Stimulated activated CD4-positive, alpha-beta T cell treated with anti-CD3 and anti-CD28 coated beads, Interleukin-2, amount 100 ng/mL, for 48 hours (primary cell): Measurements from ENCODE around the gene ZBTB32.
"Not testable (repeated sequence)": the region's sequence is repeated elsewhere in the genome, so short reads cannot be mapped to it uniquely, and the experiment has no call there.

Source experiments
- DNase-seq, 2 donors: peaks; one replicate each; pipeline ENCODE4 v3.0.0-alpha.2; 2020

The ZBTB32 gene

GRCh38 chr19:35720648-35721047 is 16.3 kb downstream of the ZBTB32 start:
- DNase-seq, result no peak

- no peak for DNase-seq
Observed at GRCh38 chr19:35721374-35721773, 17.0 kb downstream of the ZBTB32 start.

DNA sequence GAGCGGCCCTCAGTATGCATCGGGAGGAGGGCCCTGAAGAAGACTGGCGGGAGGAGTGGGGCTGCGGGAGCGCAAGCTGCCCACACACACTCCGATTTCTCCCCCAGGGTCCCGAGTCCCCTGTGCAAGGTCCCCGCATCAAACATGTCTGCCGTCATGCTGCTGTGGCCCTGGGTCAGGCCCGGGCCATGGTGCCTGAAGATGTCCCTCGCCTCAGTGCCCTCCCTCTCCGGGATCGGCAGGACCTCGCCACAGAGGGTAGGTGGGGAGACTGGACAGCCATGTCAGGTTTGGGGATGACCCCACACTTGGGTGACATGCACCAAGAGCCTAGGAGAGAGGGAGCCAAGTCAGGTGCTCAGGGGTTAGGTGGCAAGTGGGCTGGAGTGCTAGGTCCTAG is 18.1 kb downstream of the ZBTB32 start:
- no peak for DNase-seq

GRCh38 chr19:35722897-35723296 is 18.5 kb downstream of the ZBTB32 start:
- no peak for DNase-seq

DNA sequence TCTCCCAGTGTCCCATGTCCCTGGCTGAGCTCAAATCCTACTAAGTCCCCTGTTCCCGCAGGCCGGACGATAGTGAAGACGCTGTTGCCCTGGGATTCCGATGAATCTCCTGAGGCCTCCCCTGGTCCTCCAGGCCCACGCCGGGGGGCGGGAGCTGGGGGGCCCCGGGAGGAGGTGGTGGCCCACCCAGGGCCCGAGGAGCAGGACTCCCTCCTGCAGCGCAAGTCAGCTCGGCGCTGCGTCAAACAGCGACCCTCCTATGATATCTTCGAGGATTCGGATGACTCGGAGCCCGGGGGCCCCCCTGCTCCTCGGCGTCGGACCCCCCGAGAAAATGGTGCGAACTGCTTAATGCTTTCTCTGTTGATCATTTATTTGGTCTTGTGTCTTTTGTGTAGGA is 19.3 kb downstream of the ZBTB32 start:
- no peak for DNase-seq

DNA sequence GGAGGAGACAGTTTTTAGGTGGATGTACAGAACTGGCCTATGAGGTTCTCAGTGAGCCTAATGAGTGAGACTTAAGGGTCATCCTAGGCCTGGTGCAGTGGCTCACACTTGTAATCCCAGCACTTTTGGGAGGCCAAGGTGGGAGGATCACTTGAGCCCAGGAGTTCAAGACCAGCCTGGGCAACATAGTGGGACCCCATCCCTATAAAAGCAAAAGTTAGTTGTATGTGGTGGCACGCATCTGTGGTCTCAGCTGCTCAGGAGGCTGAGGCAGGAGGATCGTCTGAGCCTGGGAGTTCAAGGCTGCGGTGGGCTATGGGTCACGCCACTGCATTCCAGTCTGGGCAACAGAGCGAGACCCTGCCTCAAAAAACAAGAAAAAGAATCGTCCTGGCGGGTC is 19.8 kb downstream of the ZBTB32 start:
- not testable (repeated sequence) for DNase-seq

GRCh38 chr19:35724560-35724959 is 20.2 kb downstream of the ZBTB32 start:
- DNase-seq, result no peak

- no peak for DNase-seq
Observed at GRCh38 chr19:35725216-35725861, 21.0 kb downstream of the ZBTB32 start.

DNA sequence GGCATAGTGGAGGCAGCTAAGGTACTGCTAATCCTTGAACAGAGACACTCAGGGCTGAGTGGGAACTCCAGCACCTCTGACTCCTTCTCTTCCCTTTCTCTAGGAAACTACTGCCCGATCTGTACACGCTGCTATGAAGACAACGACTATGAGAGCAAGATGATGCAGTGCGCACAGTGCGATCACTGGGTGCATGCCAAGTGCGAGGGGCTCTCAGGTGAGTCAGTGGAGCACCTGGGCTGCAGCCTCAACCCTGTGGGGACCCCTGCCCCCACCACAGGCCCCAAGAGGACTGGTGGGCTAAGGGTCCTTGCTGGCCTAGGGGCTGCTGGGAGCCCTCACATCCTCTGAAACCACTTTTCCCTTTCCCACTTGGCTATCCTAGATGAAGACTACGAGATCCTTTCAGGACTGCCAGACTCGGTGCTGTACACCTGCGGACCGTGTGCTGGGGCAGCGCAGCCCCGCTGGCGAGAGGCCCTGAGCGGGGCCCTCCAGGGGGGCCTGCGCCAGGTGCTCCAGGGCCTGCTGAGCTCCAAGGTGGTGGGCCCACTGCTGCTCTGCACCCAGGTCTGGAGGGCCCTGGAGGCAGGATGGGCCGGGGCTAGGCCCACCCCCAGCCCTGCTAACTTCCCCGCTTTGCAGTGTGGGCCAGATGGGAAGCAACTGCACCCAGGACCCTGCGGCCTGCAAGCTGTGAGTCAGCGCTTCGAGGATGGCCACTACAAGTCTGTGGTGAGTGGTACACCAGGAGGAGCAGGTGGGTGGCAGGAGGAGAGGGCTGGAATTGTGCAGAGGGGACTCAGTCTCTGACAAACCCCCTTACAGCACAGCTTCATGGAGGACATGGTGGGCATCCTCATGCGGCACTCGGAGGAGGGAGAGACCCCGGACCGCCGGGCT is 22.9 kb downstream of the ZBTB32 start:
- DNase-seq, result no peak

- DNase-seq, result no peak
Observed at GRCh38 chr19:35727956-35728706, 23.8 kb downstream of the ZBTB32 start.

GRCh38 chr19:35729021-35729420 is 24.7 kb downstream of the ZBTB32 start:
- no peak for DNase-seq

- DNase-seq, result no peak
Observed at GRCh38 chr19:35729763-35730162, 25.4 kb downstream of the ZBTB32 start.

- DNase-seq, result no peak
Observed at GRCh38 chr19:35730326-35730725, 26.0 kb downstream of the ZBTB32 start.

DNA sequence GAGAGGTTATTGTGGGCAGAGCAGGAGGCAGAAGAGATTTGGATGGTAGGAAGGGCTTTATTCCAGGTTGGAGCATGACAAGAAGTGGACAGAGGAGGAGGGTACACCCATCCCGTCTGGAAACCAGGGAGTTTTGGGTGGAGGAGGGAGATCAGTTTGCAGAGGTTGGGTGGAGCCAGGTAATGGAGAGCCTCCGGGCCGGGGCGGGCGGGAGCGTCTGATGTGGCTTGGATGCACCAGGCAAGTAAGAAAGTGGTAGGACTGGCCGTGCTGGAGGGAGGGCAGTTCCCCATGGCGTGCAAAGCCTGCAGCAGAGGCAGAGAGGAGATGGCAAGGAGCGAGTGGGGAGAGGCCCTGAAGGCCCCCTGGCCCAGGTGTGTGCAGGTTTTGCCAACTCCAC is 27.0 kb downstream of the ZBTB32 start:
- DNase-seq, result no peak

DNA sequence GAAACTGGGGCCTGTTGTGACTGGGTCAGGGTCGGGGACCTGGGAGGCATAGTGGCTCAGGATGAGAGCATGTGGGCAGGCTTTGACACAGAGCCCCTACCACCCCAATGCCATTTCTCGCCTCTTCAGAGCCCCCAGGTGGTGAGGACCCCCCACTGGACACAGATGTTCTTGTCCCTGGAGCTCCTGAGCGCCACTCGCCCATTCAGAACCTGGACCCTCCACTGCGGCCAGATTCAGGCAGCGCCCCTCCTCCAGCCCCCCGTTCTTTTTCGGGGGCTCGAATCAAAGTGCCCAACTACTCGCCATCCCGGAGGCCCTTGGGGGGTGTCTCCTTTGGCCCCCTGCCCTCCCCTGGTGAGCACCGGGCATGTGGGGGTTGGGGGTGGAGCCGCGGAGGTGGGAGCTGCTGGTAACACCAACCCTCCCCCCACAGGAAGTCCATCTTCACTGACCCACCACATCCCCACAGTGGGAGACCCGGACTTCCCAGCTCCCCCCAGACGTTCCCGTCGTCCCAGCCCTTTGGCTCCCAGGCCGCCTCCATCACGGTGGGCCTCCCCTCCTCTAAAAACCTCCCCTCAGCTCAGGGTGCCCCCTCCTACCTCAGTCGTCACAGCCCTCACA is 27.5 kb downstream of the ZBTB32 start:
- DNase-seq, result no peak

DNA sequence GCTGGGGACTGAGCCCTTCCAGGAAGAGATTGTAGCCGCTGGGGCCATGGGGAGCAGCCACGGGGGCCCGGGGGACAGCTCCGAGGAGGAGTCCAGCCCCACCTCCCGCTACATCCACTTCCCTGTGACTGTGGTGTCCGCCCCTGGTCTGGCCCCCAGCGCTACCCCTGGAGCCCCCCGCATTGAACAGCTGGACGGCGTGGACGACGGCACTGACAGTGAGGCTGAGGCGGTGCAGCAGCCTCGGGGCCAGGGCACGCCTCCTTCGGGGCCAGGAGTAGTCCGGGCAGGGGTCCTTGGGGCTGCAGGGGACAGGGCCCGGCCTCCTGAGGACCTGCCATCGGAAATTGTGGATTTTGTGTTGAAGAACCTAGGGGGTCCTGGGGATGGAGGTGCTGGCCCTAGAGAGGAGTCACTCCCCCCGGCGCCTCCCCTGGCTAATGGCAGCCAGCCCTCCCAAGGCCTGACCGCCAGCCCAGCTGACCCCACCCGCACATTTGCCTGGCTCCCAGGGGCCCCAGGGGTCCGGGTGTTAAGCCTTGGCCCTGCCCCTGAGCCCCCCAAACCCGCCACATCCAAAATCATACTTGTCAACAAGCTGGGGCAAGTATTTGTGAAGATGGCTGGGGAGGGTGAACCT is 28.3 kb downstream of the ZBTB32 start:
- DNase-seq, result no peak

- no peak for DNase-seq
Observed at GRCh38 chr19:35733180-35734125, 29.1 kb downstream of the ZBTB32 start.

DNA sequence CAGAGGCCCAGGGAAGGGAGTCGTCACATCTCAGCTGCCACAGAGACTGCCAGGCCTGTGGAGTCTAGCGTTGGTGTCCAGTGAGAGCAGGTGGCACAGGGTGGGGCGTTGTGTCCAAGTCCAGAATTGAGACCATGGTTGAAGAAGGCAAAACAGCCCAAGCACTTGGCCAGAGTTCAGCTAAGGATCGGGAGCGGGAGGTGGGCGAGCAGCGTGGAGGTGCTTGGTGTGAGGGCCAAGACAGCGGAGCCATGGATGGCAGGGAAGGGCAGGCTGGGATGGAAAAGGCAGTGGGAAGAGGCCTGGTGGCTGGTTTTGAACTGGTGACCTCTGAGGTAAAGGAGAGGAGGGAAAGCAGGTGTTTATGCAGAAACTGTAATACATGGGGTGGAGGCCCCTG is 29.9 kb downstream of the ZBTB32 start:
- DNase-seq, result no peak

GRCh38 chr19:35734889-35735288 is 30.5 kb downstream of the ZBTB32 start:
- DNase-seq, result no peak

DNA sequence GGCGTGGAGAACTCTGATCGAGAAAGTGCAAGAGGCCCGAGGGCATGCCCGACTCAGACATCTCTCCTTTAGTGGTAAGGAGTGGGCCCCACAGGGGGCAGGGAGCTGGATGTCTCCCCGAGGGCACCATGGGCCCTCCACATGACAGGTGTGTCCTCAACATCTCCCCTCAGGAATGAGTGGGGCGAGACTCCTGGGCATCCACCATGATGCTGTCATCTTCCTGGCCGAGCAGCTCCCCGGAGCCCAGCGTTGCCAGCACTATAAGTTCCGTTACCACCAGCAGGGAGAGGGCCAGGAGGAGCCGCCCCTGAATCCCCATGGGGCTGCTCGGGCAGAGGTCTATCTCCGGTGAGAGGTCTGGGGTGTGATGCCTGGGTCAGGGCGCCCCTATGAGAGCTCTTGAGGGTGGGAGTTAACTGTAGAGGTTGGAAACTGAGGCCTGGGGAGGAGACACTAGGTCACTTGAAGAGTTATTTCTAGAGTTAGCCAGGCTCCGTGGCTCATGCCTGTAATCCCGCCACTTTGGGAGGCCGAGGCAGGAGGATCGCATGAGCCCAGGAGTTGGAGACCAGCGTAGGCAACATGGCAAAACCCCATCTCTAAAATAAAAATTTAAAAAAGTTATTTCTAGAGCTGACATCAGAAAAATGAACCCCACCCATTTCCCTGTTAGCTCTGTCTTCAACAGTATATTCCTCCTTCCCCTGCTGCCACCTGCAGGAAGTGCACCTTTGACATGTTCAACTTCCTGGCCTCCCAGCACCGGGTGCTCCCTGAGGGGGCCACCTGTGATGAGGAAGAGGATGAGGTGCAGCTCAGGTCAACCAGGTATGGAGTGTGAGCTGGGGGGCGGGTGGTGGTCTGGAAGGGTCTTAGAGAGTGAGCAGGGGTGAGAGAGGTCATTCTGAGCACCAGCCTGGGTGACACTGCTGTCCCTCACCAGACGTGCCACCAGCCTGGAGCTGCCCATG is 32.8 kb downstream of the ZBTB32 start:
- no peak for DNase-seq
